SIG-M5 treated with dmso at 0.1 percent for 504 hours (cell line): ENCODE measurements around the gene RNF41.
A peak's percentile ranks its signal among the peaks of the same experiment; 100 is the strongest.
"Not testable (repeated sequence)": the region's sequence is repeated elsewhere in the genome, so short reads cannot be mapped to it uniquely, and the experiment has no call there.

Experiments
- DNase-seq: peaks from one replicate; lab custom pipeline; 2025; ENCODE audit not compliant: unreplicated experiment; lab: John Stamatoyannopoulos, UW

The RNF41 gene

GRCh38 chr12:56213878-56214277 is 7.8 kb downstream of the RNF41 start:
- no peak for DNase-seq

GRCh38 chr12:56212361-56212760 is 9.4 kb downstream of the RNF41 start:
- no peak for DNase-seq

- no peak for DNase-seq
Observed at GRCh38 chr12:56208006-56208405, 13.7 kb downstream of the RNF41 start.

GRCh38 chr12:56206452-56207166 is 15.1 kb downstream of the RNF41 start:
- peak; percentile 48 for DNase-seq

- DNase-seq: no peak
Observed at GRCh38 chr12:56205445-56205844, 16.3 kb downstream of the RNF41 start.

GRCh38 chr12:56204275-56204674 is 17.4 kb downstream of the RNF41 start:
- no peak for DNase-seq

- DNase-seq: no peak
Observed at GRCh38 chr12:56202838-56203237, 18.9 kb downstream of the RNF41 start.

GRCh38 chr12:56202366-56202765 is 19.4 kb downstream of the RNF41 start:
- no peak for DNase-seq

- no peak for DNase-seq
Observed at GRCh38 chr12:56198836-56199235, 22.9 kb downstream of the RNF41 start.

- no peak for DNase-seq
Observed at GRCh38 chr12:56197921-56198635, 23.6 kb downstream of the RNF41 start.

GRCh38 chr12:56196818-56197550 is 24.7 kb downstream of the RNF41 start:
- DNase-seq: not testable (repeated sequence)

GRCh38 chr12:56193025-56193578 is 28.6 kb downstream of the RNF41 start:
- peak; percentile 92 for DNase-seq

- no peak for DNase-seq
Observed at GRCh38 chr12:56192582-56192981, 29.1 kb downstream of the RNF41 start.

- DNase-seq: no peak
Observed at GRCh38 chr12:56190695-56191155, 31.0 kb downstream of the RNF41 start.

GRCh38 chr12:56189918-56190694 is 31.6 kb downstream of the RNF41 start:
- peak; percentile 69 for DNase-seq

- DNase-seq: peak; percentile 85
Observed at GRCh38 chr12:56189099-56189917, 32.4 kb downstream of the RNF41 start, which contains the start of gene SMARCC2. Gene SMARCC2, minus strand, starts transcription at chr12:56189483. Its CDS starts 22 bp downstream, at chr12:56189461.

- DNase-seq: no peak
Observed at GRCh38 chr12:56188778-56189098, 33.0 kb downstream of the RNF41 start.

- DNase-seq: peak; percentile 63
Observed at GRCh38 chr12:56188131-56188777, 33.5 kb downstream of the RNF41 start.

- DNase-seq: no peak
Observed at GRCh38 chr12:56186957-56187356, 34.8 kb downstream of the RNF41 start.
